SK-N-SH (cell line): ENCODE data around the gene ASB8. TPM values are rescaled to one million over a fixed set of nuclear protein-coding genes. Genes with fewer than 3 reads are reported as not detected.

ENCODE experiments used
- CTCF ChIA-PET: fragments of 300-600, 350-600 bp; formaldehyde crosslinking; extraction: SDS; loops from one replicate; lab custom pipeline; 2021; lab: Yijun Ruan, JAX
- POLR2A ChIA-PET: fragments of 350-600 bp; sonication (Branson Sonifier 250); formaldehyde crosslinking; extraction: SDS; loops from one replicate; lab custom pipeline; 2020; ENCODE audit warnings: antibody characterized with exemption, inconsistent platforms; lab: Yijun Ruan, JAX
- DNase-seq: peaks from one replicate; pipeline ENCODE4 v3.0.0; 2012
- H2AFZ ChIP-seq: fragments of 200-600 bp; sonication (generic); 2 replicates; pipeline ENCODE4 v1.8.1; 2016; ENCODE audit warnings: antibody characterized with exemption, mild to moderate bottlenecking, low read depth
- H3F3A ChIP-seq: fragments of 200-600 bp; sonication (generic); replicated peaks from 2 replicates; pipeline ENCODE3; 2016; ENCODE audit warnings: antibody characterized with exemption, mild to moderate bottlenecking; ENCODE audit not compliant: insufficient read depth
- H3K27ac ChIP-seq, 2 experiments: fragments of 200-500 bp in 1 of 2; fragments of 200-600 bp in 1 of 2; sonication (Bioruptor generic) in 1 of 2; sonication (generic), shearing (Covaris generic) in 1 of 2; 2 replicates each; pipeline versions ENCODE4 v1.5.1 to v1.6.1; 2014 to 2016; ENCODE audit warnings: low read depth in 2 of 2, inconsistent platforms in 1 of 2, low read length in 1 of 2, mild to moderate bottlenecking in 1 of 2, mixed read lengths in 1 of 2
- H3K27me3 ChIP-seq: fragments of 200-600 bp; sonication (generic), shearing (Covaris generic); 2 replicates; pipeline ENCODE4 v1.6.1; 2016; ENCODE audit warnings: mixed run types; ENCODE audit not compliant: insufficient read depth
- H3K36me3 ChIP-seq, 2 experiments: fragments of 200-500 bp in 1 of 2; fragments of 200-600 bp in 1 of 2; sonication (Bioruptor generic) in 1 of 2; sonication (generic) in 1 of 2; replicated peaks in 1 of 2; 2 replicates each; pipeline versions ENCODE3 to v1.5.1; 2014 to 2016; ENCODE audit warnings: low read length in 1 of 2, mild to moderate bottlenecking in 1 of 2; ENCODE audit not compliant: insufficient read depth in 2 of 2, control insufficient read depth in 1 of 2
- H3K4me1 ChIP-seq, 2 experiments: fragments of 200-500 bp in 1 of 2; fragments of 200-600 bp in 1 of 2; sonication (Bioruptor generic) in 1 of 2; sonication (generic), shearing (Covaris generic) in 1 of 2; 2 replicates each; pipeline versions ENCODE4 v1.5.1 to v1.6.1; 2014 to 2016; ENCODE audit warnings: low read depth in 1 of 2, low read length in 1 of 2, mixed run types in 1 of 2; ENCODE audit not compliant: insufficient read depth in 2 of 2, control insufficient read depth in 1 of 2
- H3K4me2 ChIP-seq: fragments of 200-600 bp; sonication (generic), shearing (Covaris generic); 2 replicates; pipeline ENCODE4 v1.6.1; 2017; ENCODE audit warnings: mixed run types
- H3K4me3 ChIP-seq, 2 experiments: fragments of 200-500 bp in 1 of 2; fragments of 200-600 bp in 1 of 2; sonication (Bioruptor generic) in 1 of 2; sonication (generic), shearing (Covaris generic) in 1 of 2; 2 replicates each; pipeline versions ENCODE4 v1.5.1 to v1.8.1; 2014 to 2016; ENCODE audit warnings: low read depth in 2 of 2, inconsistent platforms in 1 of 2, low read length in 1 of 2, mild to moderate bottlenecking in 1 of 2, mixed read lengths in 1 of 2, moderate library complexity in 1 of 2
- H3K79me2 ChIP-seq: fragments of 200-600 bp; sonication (generic); 2 replicates; pipeline ENCODE4 v1.8.1; 2017; ENCODE audit warnings: mild to moderate bottlenecking; ENCODE audit not compliant: insufficient read depth
- H3K9ac ChIP-seq: fragments of 200-600 bp; sonication (generic); 2 replicates; pipeline ENCODE4 v1.6.1; 2017; ENCODE audit warnings: mixed run types
- H3K9me2 ChIP-seq: fragments of 200-600 bp; sonication (generic); 2 replicates; pipeline ENCODE4 v1.6.1; 2017; ENCODE audit warnings: mixed run types
- H3K9me3 ChIP-seq: fragments of 200-600 bp; sonication (generic); 2 replicates; pipeline ENCODE4 v1.6.1; 2017; ENCODE audit warnings: mixed run types, mild to moderate bottlenecking, moderate library complexity
- H4K20me1 ChIP-seq: fragments of 200-600 bp; sonication (generic); 2 replicates; pipeline ENCODE4 v1.6.1; 2017; ENCODE audit warnings: mild to moderate bottlenecking, mixed run types; ENCODE audit not compliant: insufficient read depth
- FOXJ3 ChIP-seq: sonication (generic); formaldehyde crosslinking; IDR thresholded peaks from 2 replicates; pipeline ENCODE4 v1.5.1; 2020; ENCODE audit warnings: mild to moderate bottlenecking, missing genetic modification reagents
- FOXM1 ChIP-seq: IDR thresholded peaks from 2 replicates; pipeline ENCODE4 v1.4.0; 2012; ENCODE audit warnings: low read depth, mild to moderate bottlenecking
- GATA2 ChIP-seq: sonication (generic); formaldehyde crosslinking; IDR thresholded peaks from 2 replicates; pipeline ENCODE4 v1.5.0; 2020; ENCODE audit warnings: mild to moderate bottlenecking, missing genetic modification reagents
- NFIC ChIP-seq: IDR thresholded peaks from 2 replicates; pipeline ENCODE4 v1.4.0; 2012; ENCODE audit warnings: borderline replicate concordance
- POLR2AphosphoS5 ChIP-seq: IDR thresholded peaks from 2 replicates; pipeline ENCODE4 v1.6.1; 2012; ENCODE audit warnings: low read depth, low read length
- RXRA ChIP-seq: IDR thresholded peaks from 2 replicates; pipeline ENCODE4 v1.4.0; 2012; ENCODE audit warnings: low read depth, mild to moderate bottlenecking, borderline replicate concordance
- SIN3A ChIP-seq: IDR thresholded peaks from 2 replicates; pipeline ENCODE4 v1.6.1; 2012; ENCODE audit warnings: low read depth, mild to moderate bottlenecking, low read length, moderate library complexity, borderline replicate concordance
- SMC3 ChIP-seq: IDR thresholded peaks from 2 replicates; pipeline ENCODE4 v1.6.1; 2012; ENCODE audit warnings: low read depth, low read length, improper control_type of control experiment
- TAF1 ChIP-seq: IDR thresholded peaks from 2 replicates; pipeline ENCODE4 v1.6.1; 2012; ENCODE audit warnings: low read depth, mild to moderate bottlenecking, low read length, moderate library complexity, borderline replicate concordance
- YY1 ChIP-seq: IDR thresholded peaks from 2 replicates; pipeline ENCODE4 v1.4.0; 2012; ENCODE audit warnings: low read depth, mild to moderate bottlenecking
- WGBS: methylation state at CpG from one replicate; pipeline ENCODE4 v1.1.6; 2017; ENCODE audit warnings: low lambda C conversion rate; 5-methylcytosine and 5-hydroxymethylcytosine counted together
- polyA plus RNA-seq, 3 experiments: library from polyadenylated mRNA; depleted of rRNA; stranded (reverse); fragments of >200 nt; gene quantifications; 2 replicates each; pipeline ENCODE4 v1.2.3, GENCODE V29; 2012
- TF ChIP-seq, protein P1 (sequence below): IDR thresholded peaks from 2 replicates; pipeline ENCODE4 v1.4.0; 2012; ENCODE audit warnings: low read depth, borderline replicate concordance
- TF ChIP-seq, protein P2 (sequence below): IDR thresholded peaks from 2 replicates; pipeline ENCODE4 v1.4.0; 2012; ENCODE audit warnings: low read depth
- TF ChIP-seq, protein P3 (sequence below): fragments of 200-600 bp; sonication (generic); IDR thresholded peaks from 2 replicates; pipeline ENCODE4 v1.6.1; 2017; ENCODE audit warnings: antibody characterized with exemption, mild to moderate bottlenecking, moderate library complexity
- TF ChIP-seq, protein P4 (sequence below): fragments of 150-350 bp; IDR thresholded peaks from 2 replicates; pipeline ENCODE4 v1.6.1; 2017; ENCODE audit warnings: antibody characterized with exemption, low read length, low read depth, borderline replicate concordance

Gene ASB8
- polyA plus RNA-seq, 1 of the 3 experiments (the other 2 are of a cell fraction), result 13.8 TPM

DNA sequence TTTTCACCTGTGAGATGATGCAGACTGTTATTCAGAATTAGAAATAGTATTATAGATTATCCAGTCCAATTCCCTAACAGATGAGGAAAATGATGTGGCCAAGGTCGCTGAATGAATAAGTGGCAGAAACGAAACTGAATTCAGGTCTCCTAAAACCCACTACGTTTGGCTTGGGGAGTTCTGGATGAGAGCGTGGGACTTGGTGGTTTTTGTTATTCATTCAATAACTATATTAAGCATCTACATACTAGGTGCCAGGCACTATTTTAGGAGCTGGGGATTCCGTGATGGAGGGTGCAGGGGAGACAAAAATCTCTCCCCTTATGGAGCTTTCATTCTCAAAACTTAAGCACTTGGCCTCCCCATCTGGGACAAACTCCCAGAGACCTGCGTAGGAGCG lies 25.3 kb upstream of the ASB8 start:
- Histone ChIP-seq H2AFZ (peak overlapping the region; percentile 86), H3K9ac (peak overlapping the region; percentile 71), H3K9me2 (no peaks in the 10 kb centered on the region), H3K27ac (peak overlapping the region; percentile 80 to 96), H3K4me1 (peaks cover 9 to 26% of the 10 kb centered on the region in 2 experiments; a peak in 3 of 4 replicates), H3K4me2 (peak overlapping the region; percentile 83), H3F3A (no peaks in the 10 kb centered on the region), H3K9me3 (no peaks in the 10 kb centered on the region), H4K20me1 (no peaks in the 10 kb centered on the region), H3K36me3 (no peaks in the 10 kb centered on the region), H3K4me3 (peak overlapping the region; percentile 65 to 90), H3K79me2 (no peaks in the 10 kb centered on the region), H3K27me3 (no peaks in the 10 kb centered on the region)
- WGBS, result 4% methylated on average over 7 of the region's 7 CpGs
- DNase-seq, result no peak
- TF ChIP-seq, protein P1, sequence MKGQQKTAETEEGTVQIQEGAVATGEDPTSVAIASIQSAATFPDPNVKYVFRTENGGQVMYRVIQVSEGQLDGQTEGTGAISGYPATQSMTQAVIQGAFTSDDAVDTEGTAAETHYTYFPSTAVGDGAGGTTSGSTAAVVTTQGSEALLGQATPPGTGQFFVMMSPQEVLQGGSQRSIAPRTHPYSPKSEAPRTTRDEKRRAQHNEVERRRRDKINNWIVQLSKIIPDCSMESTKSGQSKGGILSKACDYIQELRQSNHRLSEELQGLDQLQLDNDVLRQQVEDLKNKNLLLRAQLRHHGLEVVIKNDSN, result no peak
- TF ChIP-seq FOXM1 (no peak), SMC3 (no peak), GATA2 (CRISPR knock-in tag) (no peak), NFIC (no peak), YY1 (no peak), SIN3A (no peak), TAF1 (no peak), FOXJ3 (CRISPR knock-in tag) (no peak), RXRA (no peak), POLR2AphosphoS5 (no peak)
- TF ChIP-seq, protein P2, sequence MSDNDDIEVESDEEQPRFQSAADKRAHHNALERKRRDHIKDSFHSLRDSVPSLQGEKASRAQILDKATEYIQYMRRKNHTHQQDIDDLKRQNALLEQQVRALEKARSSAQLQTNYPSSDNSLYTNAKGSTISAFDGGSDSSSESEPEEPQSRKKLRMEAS, result no peak
- TF ChIP-seq, protein P3, sequence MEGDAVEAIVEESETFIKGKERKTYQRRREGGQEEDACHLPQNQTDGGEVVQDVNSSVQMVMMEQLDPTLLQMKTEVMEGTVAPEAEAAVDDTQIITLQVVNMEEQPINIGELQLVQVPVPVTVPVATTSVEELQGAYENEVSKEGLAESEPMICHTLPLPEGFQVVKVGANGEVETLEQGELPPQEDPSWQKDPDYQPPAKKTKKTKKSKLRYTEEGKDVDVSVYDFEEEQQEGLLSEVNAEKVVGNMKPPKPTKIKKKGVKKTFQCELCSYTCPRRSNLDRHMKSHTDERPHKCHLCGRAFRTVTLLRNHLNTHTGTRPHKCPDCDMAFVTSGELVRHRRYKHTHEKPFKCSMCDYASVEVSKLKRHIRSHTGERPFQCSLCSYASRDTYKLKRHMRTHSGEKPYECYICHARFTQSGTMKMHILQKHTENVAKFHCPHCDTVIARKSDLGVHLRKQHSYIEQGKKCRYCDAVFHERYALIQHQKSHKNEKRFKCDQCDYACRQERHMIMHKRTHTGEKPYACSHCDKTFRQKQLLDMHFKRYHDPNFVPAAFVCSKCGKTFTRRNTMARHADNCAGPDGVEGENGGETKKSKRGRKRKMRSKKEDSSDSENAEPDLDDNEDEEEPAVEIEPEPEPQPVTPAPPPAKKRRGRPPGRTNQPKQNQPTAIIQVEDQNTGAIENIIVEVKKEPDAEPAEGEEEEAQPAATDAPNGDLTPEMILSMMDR, result no peak
- TF ChIP-seq, protein P4, sequence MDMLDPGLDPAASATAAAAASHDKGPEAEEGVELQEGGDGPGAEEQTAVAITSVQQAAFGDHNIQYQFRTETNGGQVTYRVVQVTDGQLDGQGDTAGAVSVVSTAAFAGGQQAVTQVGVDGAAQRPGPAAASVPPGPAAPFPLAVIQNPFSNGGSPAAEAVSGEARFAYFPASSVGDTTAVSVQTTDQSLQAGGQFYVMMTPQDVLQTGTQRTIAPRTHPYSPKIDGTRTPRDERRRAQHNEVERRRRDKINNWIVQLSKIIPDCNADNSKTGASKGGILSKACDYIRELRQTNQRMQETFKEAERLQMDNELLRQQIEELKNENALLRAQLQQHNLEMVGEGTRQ, result no peak
- ChIA-PET POLR2A (interaction anchor here (0.6 to 1.4 kb wide), 7 partner anchors 8 to 481 kb away, joined by 3 to 11 read pairs (median 3); partner anchors contain the start of genes ASB8 and SENP1), CTCF (interaction anchor here (0.6 to 8.2 kb wide), 20 partner anchors 9 to 435 kb away, joined by 3 to 90 read pairs (median 4); partner anchors contain the start of genes ASB8 and TMEM106C)
